Keratinocyte (primary cell): ENCODE data around the gene CIAPIN1. TPM values are rescaled to one million over a fixed set of nuclear protein-coding genes. Genes with fewer than 3 reads are reported as not detected.

Source experiments
- DNase-seq: peaks from one replicate; pipeline ENCODE4 v3.0.0-alpha.2; 2011; ENCODE audit warnings: low read depth, missing footprints, low spot score
- FAIRE-seq: peaks from 2 replicates; lab custom pipeline; 2011; peaks lifted over from hg19 to GRCh38; lab: Jason Lieb, UNC
- H2AFZ ChIP-seq: 2 replicates; pipeline ENCODE4 v1.6.0; 2012; ENCODE audit warnings: low read length, control low read depth, inconsistent platforms; ENCODE audit not compliant: control insufficient read depth
- H3K27ac ChIP-seq: 2 replicates; pipeline ENCODE4 v1.5.1; 2011; ENCODE audit warnings: low read length; ENCODE audit not compliant: control insufficient read depth, insufficient read depth
- H3K27me3 ChIP-seq: 3 replicates; pipeline ENCODE4 v1.6.0; 2011; ENCODE audit warnings: low read length; ENCODE audit not compliant: control insufficient read depth, insufficient read depth; ENCODE audit errors: extremely low read depth
- H3K36me3 ChIP-seq, 2 experiments: 2 replicates in 1 of 2; 3 replicates in 1 of 2; pipeline ENCODE4 v1.5.1; 2011; ENCODE audit warnings: low read length in 2 of 2, mild to moderate bottlenecking in 1 of 2; ENCODE audit not compliant: control insufficient read depth in 2 of 2, insufficient read depth in 2 of 2; ENCODE audit errors: extremely low read depth in 1 of 2
- H3K4me1 ChIP-seq: 3 replicates; pipeline ENCODE4 v1.5.1; 2011; ENCODE audit warnings: low read length; ENCODE audit not compliant: control insufficient read depth, insufficient read depth; ENCODE audit errors: extremely low read depth
- H3K4me2 ChIP-seq: 3 replicates; pipeline ENCODE4 v1.6.0; 2011; ENCODE audit warnings: low read depth, low read length; ENCODE audit not compliant: control insufficient read depth, insufficient read depth; ENCODE audit errors: extremely low read depth
- H3K4me3 ChIP-seq, 3 experiments: fragments of 200-600 bp in 1 of 3; sonication (generic) in 1 of 3; 2 replicates in 2 of 3; 3 replicates in 1 of 3; pipeline ENCODE4 v1.5.1; 2011 to 2016; ENCODE audit warnings: low read length in 3 of 3, mild to moderate bottlenecking in 3 of 3, control low read depth in 2 of 3, inconsistent platforms in 1 of 3, low read depth in 1 of 3, mixed read lengths in 1 of 3, mixed run types in 1 of 3, moderate library complexity in 1 of 3; ENCODE audit not compliant: control insufficient read depth in 2 of 3, insufficient read depth in 2 of 3; ENCODE audit errors: extremely low read depth in 1 of 3
- H3K79me2 ChIP-seq: 2 replicates; pipeline ENCODE4 v1.6.0; 2012; ENCODE audit warnings: low read length; ENCODE audit not compliant: control insufficient read depth, insufficient read depth
- H3K9ac ChIP-seq: 3 replicates; pipeline ENCODE4 v1.6.0; 2011; ENCODE audit warnings: low read length; ENCODE audit not compliant: control insufficient read depth, insufficient read depth; ENCODE audit errors: extremely low read depth
- H3K9me1 ChIP-seq: 3 replicates; pipeline ENCODE4 v1.6.0; 2011; ENCODE audit warnings: low read length; ENCODE audit not compliant: control insufficient read depth, insufficient read depth; ENCODE audit errors: extremely low read depth
- H3K9me3 ChIP-seq: 2 replicates; pipeline ENCODE4 v1.5.1; 2012; ENCODE audit warnings: low read depth, low read length; ENCODE audit not compliant: control insufficient read depth
- H4K20me1 ChIP-seq: 3 replicates; pipeline ENCODE4 v1.6.0; 2011; ENCODE audit warnings: low read length; ENCODE audit not compliant: control insufficient read depth, insufficient read depth; ENCODE audit errors: extremely low read depth
- CTCF ChIP-seq, 3 experiments: IDR thresholded peaks in 1 of 3; conservative IDR thresholded peaks in 1 of 3; optimal IDR thresholded peaks in 1 of 3; 2 replicates in 2 of 3; 3 replicates in 1 of 3; pipeline versions ENCODE3 to v1.5.1; 2011; ENCODE audit warnings: low read length in 3 of 3, mild to moderate bottlenecking in 3 of 3, moderate library complexity in 2 of 3, control low read depth in 1 of 3, inconsistent platforms in 1 of 3; ENCODE audit not compliant: insufficient read depth in 2 of 3; ENCODE audit errors: extremely low read depth in 1 of 3
- EZH2 ChIP-seq: IDR thresholded peaks from one replicate; pipeline ENCODE4 v1.6.1; 2012; ENCODE audit warnings: inconsistent platforms, mild to moderate bottlenecking, low read length, moderate library complexity
- dilution Hi-C: fragments of 300-500 bp; cut with MboI; formaldehyde crosslinking; loops from one replicate; pipeline ENCODE4 v1.7.0; 2020; ENCODE audit warnings: low sequenced_read_pairs; ENCODE audit not compliant: extremely low pct_ligation_motif_present
- polyA plus RNA-seq, 5 experiments: library from polyadenylated mRNA; depleted of rRNA in 3 of 5; stranded (reverse) in 3 of 5; stranded (forward) in 1 of 5; unstranded in 1 of 5; fragments of >200 nt; gene quantifications; 1 replicate in 1 of 5; 2 replicates in 3 of 5; 3 replicates in 1 of 5; pipeline versions ENCODE4 v1.2.1 to v1.2.3, GENCODE V29; 2011 to 2012; ENCODE audit warnings: missing spikeins in 2 of 5, low read depth in 1 of 5, low replicate concordance in 1 of 5

The CIAPIN1 gene
- polyA plus RNA-seq, 1 donor (not counting 4 experiments of a cell fraction or from before 2014, with no cell fraction given), result 75.4 TPM

GRCh38 chr16:57485916-57486857 lies 39.0 kb upstream of the CIAPIN1 start, which contains the start of gene DOK4:
Gene DOK4, minus strand, starts transcription at chr16:57486493. Its CDS starts 6,986 bp downstream, at chr16:57479507.
- FAIRE-seq (no peak), DNase-seq (no peak)
- Histone ChIP-seq H3K4me2 (peak within 1 kb of the TSS; percentile 85), H3K79me2 (no peaks in the 10 kb centered on the region), H3K27ac (peak within 1 kb of the TSS; percentile 22), H3K27me3 (no peaks in the 10 kb centered on the region), H3K9me1 (no peaks in the 10 kb centered on the region), H3K9me3 (no peaks in the 10 kb centered on the region), H2AFZ (peak within 1 kb of the TSS; percentile 93), H3K36me3 (no peaks in the 10 kb centered on the region), H3K4me3 (peak within 1 kb of the TSS; percentile 58 to 91 (median 61)), H3K9ac (peak within 1 kb of the TSS; percentile 70), H4K20me1 (no peaks in the 10 kb centered on the region), H3K4me1 (peaks cover 21% of the 10 kb centered on the region)
- no peak for TF ChIP-seq EZH2
- TF ChIP-seq CTCF (optimal IDR thresholded peaks at IDR 0.05 in 1 of 3, IDR thresholded peaks at IDR 0.05 in 1 of 3, conservative IDR thresholded peaks at IDR 0.05 in 1 of 3; ENCODE audit: extremely low read depth in 1 of 3, insufficient read depth in 2 of 3, low read length in 3 of 3), result no peak
- dilution Hi-C loops, result no loop called here

GRCh38 chr16:57485091-57485915 lies 38.1 kb upstream of the CIAPIN1 start:
- Histone ChIP-seq H3K4me2 (peak overlapping the region; percentile 85), H3K4me3 (peak overlapping the region; percentile 58 to 91 (median 61)), H4K20me1 (no peaks in the 10 kb centered on the region), H2AFZ (peak overlapping the region; percentile 8), H3K9me1 (no peaks in the 10 kb centered on the region), H3K9ac (peak overlapping the region; percentile 70), H3K27me3 (no peaks in the 10 kb centered on the region), H3K9me3 (no peaks in the 10 kb centered on the region), H3K27ac (peak overlapping the region; percentile 22), H3K79me2 (no peaks in the 10 kb centered on the region), H3K36me3 (no peaks in the 10 kb centered on the region), H3K4me1 (peaks cover 21% of the 10 kb centered on the region)
- FAIRE-seq (no peak), DNase-seq (no peak)
- no peak for TF ChIP-seq CTCF (optimal IDR thresholded peaks at IDR 0.05 in 1 of 3, IDR thresholded peaks at IDR 0.05 in 1 of 3, conservative IDR thresholded peaks at IDR 0.05 in 1 of 3; ENCODE audit: extremely low read depth in 1 of 3, insufficient read depth in 2 of 3, low read length in 3 of 3)
- TF ChIP-seq EZH2, result no peak
- dilution Hi-C loops, result no loop called here
